A673 (cell line): Measurements from ENCODE around the gene PASK.

Source experiments
- EZH2 ChIP-seq: fragments of 200-600 bp; sonication (generic); IDR thresholded peaks from 2 replicates; pipeline ENCODE4 v1.6.1; 2017; ENCODE audit warnings: borderline replicate concordance, low read depth, mild to moderate bottlenecking, mixed read lengths, antibody characterized with exemption, low read length; ENCODE audit not compliant: poor library complexity, severe bottlenecking
- TF ChIP-seq, protein P1 (sequence below): fragments of 300-800, 200-600 bp; sonication (generic); conservative IDR thresholded peaks from 2 replicates; pipeline ENCODE4 v1.5.1; 2017; ENCODE audit warnings: low read depth, mild to moderate bottlenecking, antibody characterized with exemption, low read length, moderate library complexity, mixed read lengths

DNA sequence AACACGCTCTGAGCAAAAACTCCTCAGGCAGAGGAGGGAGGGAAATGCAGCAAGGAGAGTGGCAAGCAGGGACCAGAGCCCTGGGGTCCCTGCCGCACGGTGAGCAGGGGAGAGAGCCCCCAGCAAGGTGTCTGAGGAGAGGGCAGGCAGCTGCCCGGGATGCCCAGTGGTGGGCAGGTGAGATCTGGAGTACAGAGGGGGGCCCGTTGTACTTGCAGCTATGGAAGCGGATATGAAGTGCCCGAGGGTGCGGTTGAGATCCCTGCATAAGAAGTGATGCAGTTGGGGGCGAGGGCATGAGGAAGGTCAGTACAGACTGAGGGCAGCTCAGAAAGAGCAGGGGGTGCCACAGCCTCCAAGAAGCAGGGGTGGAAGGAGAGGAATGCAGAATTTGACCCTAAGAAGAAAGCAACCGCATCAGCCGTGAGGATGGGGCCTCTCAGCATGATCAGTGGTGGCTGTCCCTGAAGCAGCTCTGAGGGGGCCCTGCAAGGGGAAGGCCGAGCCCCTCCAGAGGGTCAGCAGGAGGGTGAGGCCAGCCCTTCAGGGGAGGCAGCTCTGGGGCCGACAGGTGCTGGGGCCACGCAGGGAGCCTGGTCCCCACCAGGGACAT lies 76.6 kb downstream of the PASK start:
- TF ChIP-seq, protein P1, sequence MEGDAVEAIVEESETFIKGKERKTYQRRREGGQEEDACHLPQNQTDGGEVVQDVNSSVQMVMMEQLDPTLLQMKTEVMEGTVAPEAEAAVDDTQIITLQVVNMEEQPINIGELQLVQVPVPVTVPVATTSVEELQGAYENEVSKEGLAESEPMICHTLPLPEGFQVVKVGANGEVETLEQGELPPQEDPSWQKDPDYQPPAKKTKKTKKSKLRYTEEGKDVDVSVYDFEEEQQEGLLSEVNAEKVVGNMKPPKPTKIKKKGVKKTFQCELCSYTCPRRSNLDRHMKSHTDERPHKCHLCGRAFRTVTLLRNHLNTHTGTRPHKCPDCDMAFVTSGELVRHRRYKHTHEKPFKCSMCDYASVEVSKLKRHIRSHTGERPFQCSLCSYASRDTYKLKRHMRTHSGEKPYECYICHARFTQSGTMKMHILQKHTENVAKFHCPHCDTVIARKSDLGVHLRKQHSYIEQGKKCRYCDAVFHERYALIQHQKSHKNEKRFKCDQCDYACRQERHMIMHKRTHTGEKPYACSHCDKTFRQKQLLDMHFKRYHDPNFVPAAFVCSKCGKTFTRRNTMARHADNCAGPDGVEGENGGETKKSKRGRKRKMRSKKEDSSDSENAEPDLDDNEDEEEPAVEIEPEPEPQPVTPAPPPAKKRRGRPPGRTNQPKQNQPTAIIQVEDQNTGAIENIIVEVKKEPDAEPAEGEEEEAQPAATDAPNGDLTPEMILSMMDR = no peak
- TF ChIP-seq EZH2 = no peak
